ENCODE measurements around the gene MIEN1.

DNA sequence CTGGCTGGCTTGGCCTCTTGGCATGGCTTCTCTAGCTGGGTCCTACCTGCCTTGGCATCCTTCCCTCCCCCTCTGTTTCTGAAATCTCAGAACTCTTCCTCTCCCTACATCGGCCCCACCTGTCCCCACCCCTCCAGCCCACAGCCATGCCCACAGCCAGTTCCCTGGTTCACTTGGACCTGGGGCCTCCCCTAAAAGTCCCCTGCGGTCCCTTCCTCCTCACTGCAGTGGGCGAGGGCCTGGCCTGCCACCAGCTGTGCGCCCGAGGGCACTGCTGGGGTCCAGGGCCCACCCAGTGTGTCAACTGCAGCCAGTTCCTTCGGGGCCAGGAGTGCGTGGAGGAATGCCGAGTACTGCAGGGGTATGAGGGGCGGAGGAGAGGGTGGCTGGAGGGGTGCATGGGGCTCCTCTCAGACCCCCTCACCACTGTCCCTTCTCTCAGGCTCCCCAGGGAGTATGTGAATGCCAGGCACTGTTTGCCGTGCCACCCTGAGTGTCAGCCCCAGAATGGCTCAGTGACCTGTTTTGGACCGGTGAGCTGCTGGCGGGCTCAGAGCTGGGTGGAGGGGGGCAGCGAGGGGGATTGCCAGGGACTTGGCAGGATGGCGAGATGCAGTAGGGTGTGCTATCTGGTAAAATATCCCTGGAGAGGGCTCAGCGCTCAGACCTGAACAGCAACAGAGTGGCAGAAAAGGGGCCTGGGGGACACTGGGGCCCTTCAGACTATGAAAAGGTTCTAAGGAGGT, 14.1 kb downstream of the MIEN1 start:
- TF ChIP-seq SUZ12 (IDR thresholded peaks at IDR 0.05; ENCODE audit: extremely low read depth, insufficient read depth, insufficient read length) (no peak), YY1 (IDR thresholded peaks at IDR 0.05; ENCODE audit: insufficient read depth, insufficient read length) (no peak)
